Vagina (tissue), 2 donors: ENCODE data around the gene NFKBIZ.

Experiments used
- POLR2A ChIP-seq, 2 donors: fragments of 450-650 bp; IDR thresholded peaks; one replicate each; pipeline ENCODE4 v1.6.1; 2017; ENCODE audit warnings: antibody characterized with exemption in 2 of 2, mild to moderate bottlenecking in 2 of 2, moderate library complexity in 2 of 2
- POLR2AphosphoS5 ChIP-seq, 2 donors: sonication (generic); formaldehyde crosslinking; IDR thresholded peaks; one replicate each; pipeline ENCODE4 v1.9.0; 2017; ENCODE audit warnings: antibody characterized with exemption in 2 of 2, mild to moderate bottlenecking in 2 of 2, low read depth in 1 of 2; ENCODE audit not compliant: insufficient read depth in 1 of 2
- TF ChIP-seq, protein P1 (sequence below), 3 experiments: fragments of 450-650 bp in 2 of 3; fragments of 200-600 bp in 1 of 3; sonication (generic) in 1 of 3; IDR thresholded peaks; one replicate each; pipeline ENCODE4 v1.5.1; 2017 to 2019; ENCODE audit warnings: antibody characterized with exemption in 3 of 3, mild to moderate bottlenecking in 2 of 3, moderate library complexity in 2 of 3

DNA sequence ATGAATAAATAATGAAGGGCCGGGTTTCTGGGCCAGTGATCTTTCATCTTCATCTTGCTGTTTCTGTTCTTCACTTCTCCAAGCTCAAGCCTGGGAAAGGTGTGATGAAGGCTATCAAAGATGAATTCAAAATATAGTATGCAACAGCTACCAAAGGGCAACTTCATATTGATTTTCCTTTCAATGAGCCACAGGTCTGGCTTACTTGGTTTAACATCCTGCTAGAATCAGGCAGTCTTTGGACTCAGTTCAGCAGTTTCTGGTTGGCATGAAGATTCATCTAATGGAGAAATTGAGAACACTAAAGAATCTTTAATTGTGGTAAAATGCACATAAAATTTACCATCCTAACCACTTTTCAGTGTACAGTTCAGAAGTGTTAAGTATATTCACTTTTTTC lies 43.3 kb downstream of the NFKBIZ start:
- TF ChIP-seq POLR2AphosphoS5 (IDR thresholded peaks at IDR 0.05; ENCODE audit: insufficient read depth in 1 of 2, low read depth in 1 of 2) = no peak
- TF ChIP-seq, protein P1, sequence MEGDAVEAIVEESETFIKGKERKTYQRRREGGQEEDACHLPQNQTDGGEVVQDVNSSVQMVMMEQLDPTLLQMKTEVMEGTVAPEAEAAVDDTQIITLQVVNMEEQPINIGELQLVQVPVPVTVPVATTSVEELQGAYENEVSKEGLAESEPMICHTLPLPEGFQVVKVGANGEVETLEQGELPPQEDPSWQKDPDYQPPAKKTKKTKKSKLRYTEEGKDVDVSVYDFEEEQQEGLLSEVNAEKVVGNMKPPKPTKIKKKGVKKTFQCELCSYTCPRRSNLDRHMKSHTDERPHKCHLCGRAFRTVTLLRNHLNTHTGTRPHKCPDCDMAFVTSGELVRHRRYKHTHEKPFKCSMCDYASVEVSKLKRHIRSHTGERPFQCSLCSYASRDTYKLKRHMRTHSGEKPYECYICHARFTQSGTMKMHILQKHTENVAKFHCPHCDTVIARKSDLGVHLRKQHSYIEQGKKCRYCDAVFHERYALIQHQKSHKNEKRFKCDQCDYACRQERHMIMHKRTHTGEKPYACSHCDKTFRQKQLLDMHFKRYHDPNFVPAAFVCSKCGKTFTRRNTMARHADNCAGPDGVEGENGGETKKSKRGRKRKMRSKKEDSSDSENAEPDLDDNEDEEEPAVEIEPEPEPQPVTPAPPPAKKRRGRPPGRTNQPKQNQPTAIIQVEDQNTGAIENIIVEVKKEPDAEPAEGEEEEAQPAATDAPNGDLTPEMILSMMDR (IDR thresholded peaks at IDR 0.05) = no peak
- TF ChIP-seq POLR2A (IDR thresholded peaks at IDR 0.05) = no peak
